COLO829 (cell line): ENCODE measurements around the gene DAGLA.
A peak's percentile ranks its signal among the peaks of the same experiment; 100 is the strongest.

ENCODE experiments used
- DNase-seq: peaks from one replicate; pipeline ENCODE4 v3.0.0; 2012; ENCODE audit warnings: low spot score

The DAGLA gene

GRCh38 chr11:61690706-61691379 is 10.7 kb downstream of the DAGLA start:
- DNase-seq: no peak

GRCh38 chr11:61691380-61692156 is 11.4 kb downstream of the DAGLA start:
- no peak for DNase-seq

- no peak for DNase-seq
These were observed 13.9 kb downstream of the DAGLA start for GRCh38 chr11:61693922-61694601.

- no peak for DNase-seq
These were observed 14.4 kb downstream of the DAGLA start for GRCh38 chr11:61694602-61694939.

- no peak for DNase-seq
These were observed 14.9 kb downstream of the DAGLA start for GRCh38 chr11:61694946-61695706.

- peak; percentile 66 for DNase-seq
These were observed 15.7 kb downstream of the DAGLA start for GRCh38 chr11:61695917-61696316.

- no peak for DNase-seq
These were observed 16.4 kb downstream of the DAGLA start for GRCh38 chr11:61696602-61697001.

GRCh38 chr11:61697078-61697502 is 16.9 kb downstream of the DAGLA start:
- DNase-seq: no peak

- DNase-seq: no peak
These were observed 17.6 kb downstream of the DAGLA start for GRCh38 chr11:61697764-61698163.

- no peak for DNase-seq
These were observed 18.2 kb downstream of the DAGLA start for GRCh38 chr11:61698173-61698948.

- DNase-seq: no peak
These were observed 19.6 kb downstream of the DAGLA start for GRCh38 chr11:61699737-61700160.

GRCh38 chr11:61700212-61700611 is 20.0 kb downstream of the DAGLA start:
- no peak for DNase-seq

- DNase-seq: no peak
These were observed 20.5 kb downstream of the DAGLA start for GRCh38 chr11:61700720-61701119.

- DNase-seq: no peak
These were observed 21.2 kb downstream of the DAGLA start for GRCh38 chr11:61701242-61701886.

GRCh38 chr11:61702701-61703312 is 22.6 kb downstream of the DAGLA start:
- no peak for DNase-seq

- no peak for DNase-seq
These were observed 24.6 kb downstream of the DAGLA start for GRCh38 chr11:61704838-61705237.

- DNase-seq: no peak
These were observed 26.5 kb downstream of the DAGLA start for GRCh38 chr11:61706452-61707400.

- no peak for DNase-seq
These were observed 27.4 kb downstream of the DAGLA start for GRCh38 chr11:61707574-61707973.

- no peak for DNase-seq
These were observed 28.9 kb downstream of the DAGLA start for GRCh38 chr11:61709110-61709509.
